NCI-H128 (cell line): ENCODE data around the gene DNAJB9.

ENCODE experiments used
- DNase-seq: peaks from one replicate; lab custom pipeline; 2025; ENCODE audit not compliant: unreplicated experiment; lab: John Stamatoyannopoulos, UW

Gene DNAJB9

DNA sequence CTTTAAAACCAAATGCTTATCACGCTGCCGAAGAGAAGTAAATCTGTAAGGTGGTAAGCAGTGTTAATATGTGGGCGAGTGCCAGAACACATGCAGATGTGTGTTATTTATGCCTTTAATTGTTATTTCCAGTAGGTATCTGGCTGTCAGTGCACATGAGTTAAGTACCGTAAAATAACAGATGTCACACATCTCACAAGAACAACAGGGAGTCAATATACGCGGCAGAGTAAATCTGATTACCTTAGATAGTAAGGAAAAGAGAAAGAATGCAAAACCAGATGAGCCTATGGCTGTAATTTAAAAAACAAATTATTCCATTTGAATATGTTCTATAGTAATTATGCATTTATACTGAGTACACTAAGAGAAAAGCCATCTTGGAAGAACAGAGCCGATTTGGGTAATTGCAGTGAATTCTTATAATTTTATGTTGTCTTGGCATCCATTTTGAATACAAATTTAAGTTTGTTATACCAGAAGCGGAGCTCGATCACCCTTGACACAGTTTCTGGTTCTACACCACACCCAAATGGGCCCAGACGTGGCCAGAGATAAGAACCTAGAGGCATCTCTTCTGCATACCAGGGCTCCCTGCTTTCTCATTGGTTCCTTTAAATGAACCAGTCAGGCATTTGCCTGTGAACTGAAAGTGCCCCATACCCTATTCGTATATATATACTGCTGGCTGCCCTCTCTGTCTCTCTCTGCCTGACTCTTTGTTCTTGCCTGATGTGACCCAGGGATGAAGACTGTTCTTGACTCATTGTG is 34.8 kb downstream of the DNAJB9 start:
- DNase-seq, result no peak

DNA sequence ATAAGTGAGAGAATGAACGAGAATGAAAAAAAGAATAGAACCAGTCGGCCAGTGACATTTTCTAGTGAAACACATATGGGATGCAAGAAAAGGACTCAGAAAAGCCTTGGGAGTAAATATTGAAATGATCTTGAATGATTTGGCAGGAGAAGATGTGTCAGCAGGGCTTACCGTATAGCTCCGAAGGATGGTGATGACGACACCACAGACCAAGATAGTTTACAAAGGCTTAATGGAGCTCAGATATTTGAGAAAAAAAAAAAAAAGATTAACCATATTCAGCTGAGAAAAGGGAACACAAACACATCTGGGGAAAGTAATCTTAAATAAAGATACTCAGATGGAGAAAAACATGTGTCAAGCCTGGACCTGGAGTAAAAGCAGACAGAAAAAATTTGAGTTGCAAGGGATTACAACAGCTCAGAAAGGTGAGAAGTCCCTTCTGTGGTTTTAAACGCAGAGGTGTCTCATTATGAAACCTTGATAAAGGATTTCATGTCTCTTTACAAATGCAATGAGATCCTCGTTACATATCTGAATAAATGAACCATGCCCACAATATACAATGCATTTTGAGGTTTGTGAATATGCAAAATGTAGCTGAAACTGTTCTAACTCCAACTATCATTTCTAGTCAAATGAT is 36.0 kb downstream of the DNAJB9 start:
- no peak for DNase-seq

DNA sequence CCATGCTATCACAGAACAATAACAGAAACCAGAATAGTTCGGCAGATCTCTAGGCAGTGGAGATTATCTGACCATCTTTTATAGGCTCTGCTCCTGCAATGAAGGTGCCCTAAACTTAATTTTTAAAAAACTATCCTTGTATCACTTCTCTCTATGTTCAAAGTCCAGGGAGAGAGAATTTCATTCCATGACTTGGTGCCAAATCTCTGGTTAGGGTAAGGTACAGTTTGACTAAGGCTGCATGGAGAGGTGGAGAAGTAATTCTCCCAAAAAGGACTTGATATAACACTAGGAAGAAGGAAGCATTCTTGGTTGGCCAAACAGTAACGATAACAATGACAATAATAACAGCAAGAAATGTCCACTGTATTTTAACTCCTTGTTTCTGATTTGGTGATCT is 40.0 kb downstream of the DNAJB9 start:
- DNase-seq, result no peak

DNA sequence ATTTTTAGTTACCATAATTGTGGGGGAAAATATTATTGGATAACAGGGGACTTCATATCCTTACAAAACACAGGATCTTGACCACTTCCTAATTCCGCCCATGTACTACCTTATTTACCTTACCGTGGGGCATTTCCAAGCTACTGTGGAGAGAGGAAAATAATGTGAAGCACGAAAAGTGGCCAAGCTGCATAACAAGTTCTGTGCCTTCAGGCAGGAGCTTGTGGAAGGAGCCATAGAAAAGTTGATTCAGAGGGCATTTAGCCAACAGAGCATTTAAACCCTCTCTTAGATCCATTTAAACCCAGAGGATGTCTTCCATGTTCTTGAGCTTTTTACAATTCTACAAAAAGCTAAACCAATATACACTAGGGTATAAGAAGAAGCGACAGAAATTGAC is 41.6 kb downstream of the DNAJB9 start:
- DNase-seq, result no peak

DNA sequence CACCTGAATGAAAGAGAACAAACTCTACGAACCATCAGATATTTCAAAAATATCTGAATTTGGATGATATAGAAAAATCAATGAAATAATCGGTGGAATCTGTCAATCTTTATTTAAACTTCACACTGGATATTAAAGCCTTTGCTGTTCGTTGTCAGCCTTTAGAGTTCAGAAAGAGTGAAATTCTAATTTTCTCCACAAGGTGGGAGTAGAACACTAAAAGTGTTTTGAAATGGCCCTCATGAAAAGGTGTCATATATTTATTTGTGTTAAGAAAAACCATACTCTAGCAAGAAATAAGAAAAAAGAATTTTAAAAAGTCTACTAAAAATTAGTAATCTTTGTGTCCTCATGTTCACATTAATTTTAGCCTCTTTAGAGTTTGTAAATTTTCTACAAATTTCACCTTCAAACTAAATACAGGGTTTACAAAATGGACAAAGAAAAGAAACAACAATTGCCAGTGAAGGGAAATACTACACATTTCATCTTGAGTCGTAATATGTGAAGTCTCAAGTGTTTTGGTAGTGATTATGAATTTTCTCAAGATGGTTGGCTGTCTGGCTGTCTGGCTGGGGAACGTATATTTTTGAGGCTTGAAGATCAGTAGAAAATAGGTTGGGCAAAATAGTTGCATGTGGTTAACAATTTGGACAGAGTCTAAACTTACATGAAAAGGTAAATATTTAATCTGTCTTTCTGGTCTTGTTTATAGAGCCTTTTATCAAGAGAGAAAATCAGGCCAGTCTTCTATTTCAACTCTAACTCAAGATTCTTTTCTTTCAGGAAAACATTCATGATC is 43.7 kb downstream of the DNAJB9 start:
- peak; percentile 29 for DNase-seq

DNA sequence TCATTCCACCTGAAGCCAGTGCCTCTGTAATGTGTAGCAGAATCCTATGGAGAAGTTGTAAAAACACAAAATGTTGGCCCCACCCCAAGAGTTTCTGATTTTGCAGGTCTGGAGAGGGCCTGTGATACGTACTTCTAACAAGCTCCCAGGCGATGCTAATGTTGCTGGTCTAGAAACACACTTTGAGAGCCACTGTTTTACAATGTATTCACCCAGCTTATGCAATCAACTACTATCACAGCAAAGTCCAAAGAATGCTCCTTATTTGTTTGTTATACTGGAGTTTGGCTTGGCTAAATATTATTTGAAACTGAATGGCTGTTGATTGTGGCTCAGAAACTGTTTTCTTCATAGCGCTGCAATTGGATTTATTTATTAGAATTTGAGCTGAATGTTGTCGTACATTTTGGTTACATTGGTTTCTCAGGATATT is 44.3 kb downstream of the DNAJB9 start:
- DNase-seq, result no peak

DNA sequence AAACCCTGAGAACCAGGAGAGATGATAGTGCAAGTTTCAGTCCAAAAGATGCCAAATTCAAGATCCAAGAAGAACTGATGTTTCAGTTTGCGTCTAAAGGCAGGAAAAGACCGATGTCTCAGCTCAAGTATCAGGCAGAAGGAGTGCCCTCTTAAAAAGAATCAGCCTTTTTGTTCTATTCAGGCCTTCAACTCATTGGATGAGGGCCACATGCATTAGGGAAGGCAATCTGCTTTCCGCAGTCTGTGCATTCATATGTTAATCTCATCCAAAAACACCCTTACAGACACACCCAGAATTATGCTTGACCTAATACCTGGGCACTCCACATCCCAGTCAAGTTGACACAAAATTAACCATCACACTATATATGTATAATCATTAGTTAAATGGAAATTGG is 45.2 kb downstream of the DNAJB9 start:
- no peak for DNase-seq

DNA sequence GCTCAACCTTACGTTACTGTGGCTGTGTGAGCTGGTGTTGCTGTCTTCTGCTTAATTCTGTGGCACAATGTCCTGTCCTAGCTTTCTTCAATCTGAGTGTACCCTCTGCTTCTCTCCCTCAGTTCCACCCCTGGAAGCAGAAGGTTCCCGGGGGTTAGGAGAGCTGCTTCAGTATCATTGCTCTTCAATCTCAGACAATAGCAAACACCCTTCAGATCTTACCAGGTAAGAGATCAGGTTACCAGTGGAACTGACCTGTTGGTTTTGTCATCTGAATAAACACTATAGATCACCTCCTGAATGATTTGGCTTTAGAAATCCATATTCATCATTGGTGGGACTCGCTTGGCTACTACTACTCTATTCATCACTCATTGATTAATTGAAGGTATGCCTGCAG is 48.4 kb downstream of the DNAJB9 start:
- DNase-seq, result no peak

DNA sequence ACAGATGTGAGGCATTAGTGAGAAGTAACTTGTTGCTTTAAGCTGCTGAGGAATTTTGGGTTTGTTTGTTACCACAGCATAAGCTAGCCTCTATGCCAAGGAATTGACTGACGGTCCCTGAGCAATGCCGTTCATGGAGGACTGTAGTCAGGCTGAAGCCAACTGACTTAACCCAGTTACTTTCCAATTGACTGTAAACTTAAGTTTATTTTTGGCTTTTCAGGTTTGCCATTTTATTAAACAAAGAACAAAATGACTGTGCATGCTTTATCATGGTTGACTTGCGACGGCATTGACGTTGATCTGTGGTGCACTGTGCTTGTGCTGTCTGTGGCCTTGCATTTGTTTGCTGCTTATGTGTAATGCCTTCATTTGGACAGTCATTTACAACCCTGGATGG is 53.5 kb downstream of the DNAJB9 start:
- DNase-seq, result no peak
